Measurements from ENCODE around the gene APBA2.
"Not testable (repeated sequence)": the region's sequence is repeated elsewhere in the genome, so short reads cannot be mapped to it uniquely, and the experiment has no call there.

The APBA2 gene

DNA sequence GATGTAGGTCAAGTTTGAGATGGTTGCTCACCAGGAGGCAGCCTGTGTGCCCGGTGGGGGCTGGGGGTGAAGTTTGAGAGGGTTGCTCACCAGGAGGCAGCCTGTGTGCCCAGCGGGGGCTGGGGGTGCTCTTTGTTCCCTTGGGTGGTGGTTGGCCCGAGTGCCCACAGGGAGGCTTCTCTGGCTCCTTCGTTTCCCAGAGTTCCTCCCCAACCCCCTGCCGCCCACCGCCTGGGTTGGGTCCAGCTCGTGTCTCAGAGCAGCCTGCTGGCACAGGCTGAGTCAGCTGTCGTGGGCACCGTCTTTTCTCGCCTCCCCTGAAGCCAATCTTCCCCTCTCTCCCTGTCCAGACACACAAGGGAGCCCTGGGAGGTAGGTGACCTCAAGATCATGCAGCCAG lies 3.1 kb downstream of the APBA2 start:
- Histone ChIP-seq H3K4me3 (ENCODE audit: low read length) (no peak overlapping the region), H2AFZ (ENCODE audit: low read length) (no peak overlapping the region), H3K36me3 (replicated peaks; ENCODE audit: insufficient read depth, low read length) (no peaks in the 10 kb centered on the region), H3K4me2 (ENCODE audit: low read depth, low read length) (no peak overlapping the region), H3K27ac (ENCODE audit: low read length) (no peak overlapping the region), H3K9me3 (replicated peaks; ENCODE audit: insufficient read depth, low read length) (no peaks in the 10 kb centered on the region), H3K9ac (ENCODE audit: low read length) (no peak overlapping the region), H3K27me3 (replicated peaks; ENCODE audit: insufficient read depth, low read length) (no peaks in the 10 kb centered on the region), H4K20me1 (ENCODE audit: insufficient read depth, low read length) (no peaks in the 10 kb centered on the region), H3K79me2 (ENCODE audit: low read length) (peaks cover 45% of the 10 kb centered on the region), H3F3A (ENCODE audit: insufficient read depth, low read length) (0 out of 2 replicates have a peak, but pooled peaks cover 7% of the 10 kb centered on the region), H3K4me1 (ENCODE audit: low read length) (0 out of 2 replicates have a peak, but pooled peaks cover 11% of the 10 kb centered on the region), H3K9me2 (replicated peaks; ENCODE audit: insufficient read depth, low read length) (no peaks in the 10 kb centered on the region)
- TF ChIP-seq, protein P1, sequence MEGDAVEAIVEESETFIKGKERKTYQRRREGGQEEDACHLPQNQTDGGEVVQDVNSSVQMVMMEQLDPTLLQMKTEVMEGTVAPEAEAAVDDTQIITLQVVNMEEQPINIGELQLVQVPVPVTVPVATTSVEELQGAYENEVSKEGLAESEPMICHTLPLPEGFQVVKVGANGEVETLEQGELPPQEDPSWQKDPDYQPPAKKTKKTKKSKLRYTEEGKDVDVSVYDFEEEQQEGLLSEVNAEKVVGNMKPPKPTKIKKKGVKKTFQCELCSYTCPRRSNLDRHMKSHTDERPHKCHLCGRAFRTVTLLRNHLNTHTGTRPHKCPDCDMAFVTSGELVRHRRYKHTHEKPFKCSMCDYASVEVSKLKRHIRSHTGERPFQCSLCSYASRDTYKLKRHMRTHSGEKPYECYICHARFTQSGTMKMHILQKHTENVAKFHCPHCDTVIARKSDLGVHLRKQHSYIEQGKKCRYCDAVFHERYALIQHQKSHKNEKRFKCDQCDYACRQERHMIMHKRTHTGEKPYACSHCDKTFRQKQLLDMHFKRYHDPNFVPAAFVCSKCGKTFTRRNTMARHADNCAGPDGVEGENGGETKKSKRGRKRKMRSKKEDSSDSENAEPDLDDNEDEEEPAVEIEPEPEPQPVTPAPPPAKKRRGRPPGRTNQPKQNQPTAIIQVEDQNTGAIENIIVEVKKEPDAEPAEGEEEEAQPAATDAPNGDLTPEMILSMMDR (IDR thresholded peaks at IDR 0.05; ENCODE audit: low read length): no peak
- no peak for TF ChIP-seq EZH2phosphoT487 (IDR thresholded peaks at IDR 0.05; ENCODE audit: low read length)
- no peak for TF ChIP-seq EZH2 (optimal IDR thresholded peaks at IDR 0.05; ENCODE audit: low read depth, low read length)
- no peak for DNase-seq

- Histone ChIP-seq H3K9ac (ENCODE audit: low read length) (no peak overlapping the region), H3K36me3 (replicated peaks; ENCODE audit: insufficient read depth, low read length) (no peaks in the 10 kb centered on the region), H3F3A (ENCODE audit: insufficient read depth, low read length) (0 out of 2 replicates have a peak, but pooled peaks cover 7% of the 10 kb centered on the region), H3K4me3 (ENCODE audit: low read length) (no peak overlapping the region), H3K79me2 (ENCODE audit: low read length) (peaks cover 49% of the 10 kb centered on the region), H3K27me3 (replicated peaks; ENCODE audit: insufficient read depth, low read length) (no peaks in the 10 kb centered on the region), H2AFZ (ENCODE audit: low read length) (no peak overlapping the region), H3K27ac (ENCODE audit: low read length) (no peak overlapping the region), H3K9me3 (replicated peaks; ENCODE audit: insufficient read depth, low read length) (no peaks in the 10 kb centered on the region), H3K9me2 (replicated peaks; ENCODE audit: insufficient read depth, low read length) (no peaks in the 10 kb centered on the region), H3K4me1 (ENCODE audit: low read length) (0 out of 2 replicates have a peak, but pooled peaks cover 11% of the 10 kb centered on the region), H3K4me2 (ENCODE audit: low read depth, low read length) (no peak overlapping the region), H4K20me1 (ENCODE audit: insufficient read depth, low read length) (no peaks in the 10 kb centered on the region)
- TF ChIP-seq EZH2 (optimal IDR thresholded peaks at IDR 0.05; ENCODE audit: low read depth, low read length): no peak
- TF ChIP-seq, protein P1 (IDR thresholded peaks at IDR 0.05; ENCODE audit: low read length): no peak
- TF ChIP-seq EZH2phosphoT487 (IDR thresholded peaks at IDR 0.05; ENCODE audit: low read length): no peak
- no peak for DNase-seq
Observed at GRCh38 chr15:28889346-28889745, 3.6 kb downstream of the APBA2 start.

DNA sequence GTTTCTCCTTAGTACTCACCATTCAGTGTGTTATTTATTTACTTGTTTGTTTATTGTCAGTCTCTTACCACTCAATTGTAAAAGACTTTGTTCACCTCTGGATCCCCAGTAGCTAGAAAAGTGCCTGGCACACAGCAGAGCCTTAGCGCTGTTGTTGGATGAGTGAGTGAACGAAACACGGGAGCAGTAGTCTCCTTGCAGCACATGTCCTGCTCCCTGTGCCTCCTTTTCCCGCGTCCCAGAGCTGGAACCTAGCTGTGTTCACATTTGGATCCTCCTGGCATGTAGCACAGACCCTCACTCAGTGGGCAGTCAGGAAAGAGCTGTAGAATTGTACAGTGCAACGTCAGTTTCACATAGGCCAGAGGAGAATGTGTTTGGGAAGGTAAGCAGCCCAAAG lies 4.1 kb downstream of the APBA2 start:
- not testable (repeated sequence) for H3K4me3 ChIP-seq (ENCODE audit: low read length); H3K36me3 ChIP-seq (replicated peaks; ENCODE audit: insufficient read depth, low read length); H3K4me2 ChIP-seq (ENCODE audit: low read depth, low read length); H4K20me1 ChIP-seq (ENCODE audit: insufficient read depth, low read length); H3F3A ChIP-seq (ENCODE audit: insufficient read depth, low read length); H3K27ac ChIP-seq (ENCODE audit: low read length); H3K9me2 ChIP-seq (replicated peaks; ENCODE audit: insufficient read depth, low read length); H3K9me3 ChIP-seq (replicated peaks; ENCODE audit: insufficient read depth, low read length); H3K9ac ChIP-seq (ENCODE audit: low read length); H3K27me3 ChIP-seq (replicated peaks; ENCODE audit: insufficient read depth, low read length); DNase-seq; H2AFZ ChIP-seq (ENCODE audit: low read length)
- 0 out of 2 replicates have a peak, but pooled peaks cover 11% of the 10 kb centered on the region for H3K4me1 ChIP-seq (ENCODE audit: low read length)
- peaks cover 54% of the 10 kb centered on the region for H3K79me2 ChIP-seq (ENCODE audit: low read length)

DNA sequence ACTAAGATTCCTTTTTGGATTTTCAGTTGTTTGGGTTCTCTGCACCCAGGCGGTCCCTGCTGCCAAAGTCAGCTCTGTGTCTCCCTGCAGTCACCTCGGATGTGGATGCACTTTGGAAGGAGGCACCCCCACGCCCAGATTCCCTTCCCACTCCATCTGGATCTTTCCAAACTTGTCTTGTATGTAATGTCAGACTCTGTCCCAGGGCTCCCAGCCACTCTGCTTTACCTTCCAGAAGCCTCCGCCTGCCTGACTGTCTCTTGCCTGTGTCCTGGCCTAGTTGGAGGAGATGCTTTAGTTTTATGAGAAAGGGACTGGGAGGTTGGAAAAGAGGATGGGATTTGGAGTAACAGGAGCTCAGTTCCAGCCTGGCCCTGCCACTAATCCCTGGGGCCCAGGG lies 4.5 kb downstream of the APBA2 start:
- H4K20me1 ChIP-seq (ENCODE audit: insufficient read depth, low read length); H3K4me3 ChIP-seq (ENCODE audit: low read length); H2AFZ ChIP-seq (ENCODE audit: low read length); H3K27ac ChIP-seq (ENCODE audit: low read length); H3F3A ChIP-seq (ENCODE audit: insufficient read depth, low read length); H3K36me3 ChIP-seq (replicated peaks; ENCODE audit: insufficient read depth, low read length); H3K27me3 ChIP-seq (replicated peaks; ENCODE audit: insufficient read depth, low read length); DNase-seq; H3K9ac ChIP-seq (ENCODE audit: low read length); H3K9me2 ChIP-seq (replicated peaks; ENCODE audit: insufficient read depth, low read length); H3K4me2 ChIP-seq (ENCODE audit: low read depth, low read length); H3K9me3 ChIP-seq (replicated peaks; ENCODE audit: insufficient read depth, low read length): not testable (repeated sequence)
- Histone ChIP-seq H3K4me1 (ENCODE audit: low read length) (0 out of 2 replicates have a peak, but pooled peaks cover 11% of the 10 kb centered on the region), H3K79me2 (ENCODE audit: low read length) (peaks cover 58% of the 10 kb centered on the region)

Data from MM.1S (cell line).